Ammon's horn (tissue), 1 donor: ENCODE results near the gene NPHP1.
"Not testable (repeated sequence)": the region's sequence is repeated elsewhere in the genome, so short reads cannot be mapped to it uniquely, and the experiment has no call there.

Experiments used
- DNase-seq: peaks from one replicate; pipeline ENCODE4 v3.0.0-alpha.2; 2016; ENCODE audit warnings: low spot score

NPHP1 gene

DNA sequence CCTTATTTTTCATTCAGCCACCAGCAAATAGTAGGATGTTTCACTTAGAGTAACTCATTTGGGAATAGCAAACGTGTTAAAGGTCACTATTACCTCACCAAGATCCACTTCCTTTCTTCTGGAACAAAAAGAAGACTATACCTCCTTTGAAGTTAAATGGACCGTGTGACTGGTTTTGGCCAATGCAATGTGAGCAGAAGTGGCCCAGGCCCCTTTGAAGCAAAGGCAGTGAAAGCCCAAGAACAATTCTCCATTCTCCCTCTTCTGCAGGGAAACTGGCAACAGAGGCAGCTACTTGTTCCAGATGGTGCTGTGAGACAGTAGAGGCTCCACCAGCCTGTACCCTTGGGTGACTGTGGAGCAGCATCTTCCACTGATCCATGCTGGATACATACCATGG lies 77.9 kb downstream of the NPHP1 start:
- peak; percentile 31 for DNase-seq

DNA sequence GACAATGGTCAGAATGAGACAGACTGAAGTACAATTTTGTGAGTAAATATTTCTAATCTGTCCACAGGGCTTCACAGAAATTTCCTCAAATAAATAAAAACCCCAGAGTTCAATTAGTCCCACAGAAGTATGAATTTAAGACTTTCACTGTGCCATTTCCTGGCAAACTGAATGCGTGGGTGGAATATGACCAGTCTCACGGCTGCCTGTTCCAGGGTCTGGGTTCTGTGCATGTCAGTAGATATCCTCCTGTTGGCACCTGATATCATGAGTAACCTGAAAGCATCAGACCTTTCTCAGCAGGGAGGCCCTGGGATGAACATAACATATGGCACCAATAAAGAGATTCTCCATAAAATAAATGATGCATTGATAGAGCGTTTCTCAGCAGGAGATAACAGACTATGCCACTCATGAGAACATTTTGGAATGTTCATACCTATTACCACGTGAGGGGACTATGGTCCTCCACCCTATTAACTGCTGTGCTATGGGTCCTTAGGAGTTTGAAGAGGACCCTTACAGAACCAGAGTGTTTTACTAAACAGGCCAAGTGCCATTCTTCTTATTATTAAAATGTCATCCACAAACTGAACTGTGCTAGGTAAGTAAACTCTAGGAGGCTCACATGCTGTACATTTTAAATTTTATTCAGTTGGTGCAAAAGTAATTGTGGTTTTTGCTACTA lies 78.6 kb downstream of the NPHP1 start:
- no peak for DNase-seq

DNA sequence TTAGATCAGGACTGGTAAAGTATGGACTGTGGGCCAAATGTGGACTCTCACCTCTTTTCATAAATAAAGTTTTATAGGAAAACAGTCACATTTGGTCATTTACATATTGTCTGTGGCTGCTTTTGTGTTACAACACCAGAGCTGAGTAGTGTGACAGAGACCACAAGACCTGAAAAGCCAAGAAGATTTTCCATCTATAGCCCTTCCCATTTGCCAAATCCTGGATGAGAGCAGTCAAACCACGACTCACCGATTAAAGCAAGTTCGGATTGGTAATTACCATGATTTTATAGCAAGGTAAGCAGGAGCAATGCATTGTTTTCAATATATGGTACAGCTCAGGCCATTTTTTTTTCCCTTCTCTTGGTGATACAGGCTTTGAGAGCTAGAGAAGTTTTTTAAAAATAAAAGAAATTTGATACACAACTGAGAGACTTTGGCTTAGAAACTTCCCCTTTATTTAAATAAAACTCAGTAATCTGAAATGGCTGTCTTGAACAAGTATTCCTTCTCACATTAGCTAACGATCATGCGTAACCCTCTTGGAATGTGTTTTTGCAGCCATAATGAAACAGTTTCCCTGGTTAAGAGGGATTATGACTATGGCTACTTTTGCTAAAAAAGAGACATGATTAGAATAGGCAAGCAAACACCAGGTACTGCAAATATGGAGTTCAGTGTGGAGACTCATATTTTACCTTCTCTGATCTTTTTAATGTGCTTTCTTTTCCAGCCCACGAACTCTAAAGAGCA lies 79.7 kb downstream of the NPHP1 start:
- DNase-seq, result no peak

DNA sequence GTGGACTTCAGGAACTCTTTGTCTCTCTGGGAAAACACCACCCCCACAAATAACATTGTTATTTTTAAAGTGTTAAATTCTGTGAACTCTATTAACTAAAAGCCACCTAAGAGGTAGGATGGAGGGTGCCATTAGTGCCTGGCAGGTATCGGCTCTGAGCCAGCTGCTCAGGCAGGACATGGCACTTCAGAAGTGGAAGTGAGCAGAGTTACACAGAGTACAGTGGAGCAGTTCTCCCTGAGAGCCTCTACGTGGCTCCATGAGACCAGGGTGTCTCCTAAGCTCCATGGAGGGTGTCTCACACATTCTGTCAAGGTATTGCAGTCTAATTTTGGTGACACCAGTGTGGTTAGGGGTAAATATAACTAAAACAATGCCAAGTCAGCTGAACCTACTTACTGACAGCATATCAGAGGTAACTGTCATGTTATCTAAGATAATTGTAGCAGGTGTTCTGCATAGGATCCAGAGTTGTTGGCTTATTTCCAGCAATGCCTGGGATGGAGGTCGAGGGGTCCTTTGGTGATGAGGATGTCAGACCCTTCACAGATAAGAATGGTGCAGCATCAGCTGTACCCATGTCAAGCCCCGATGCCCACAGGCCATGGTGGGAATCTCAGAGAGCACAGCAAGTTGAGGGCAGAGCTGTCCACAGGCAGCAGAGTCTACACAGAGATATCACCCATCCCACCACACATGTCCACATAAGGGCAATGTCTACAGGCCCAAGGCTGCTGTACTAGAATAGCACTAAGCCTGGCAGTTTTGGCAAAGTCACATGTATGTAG lies 80.6 kb downstream of the NPHP1 start:
- DNase-seq, result no peak

DNA sequence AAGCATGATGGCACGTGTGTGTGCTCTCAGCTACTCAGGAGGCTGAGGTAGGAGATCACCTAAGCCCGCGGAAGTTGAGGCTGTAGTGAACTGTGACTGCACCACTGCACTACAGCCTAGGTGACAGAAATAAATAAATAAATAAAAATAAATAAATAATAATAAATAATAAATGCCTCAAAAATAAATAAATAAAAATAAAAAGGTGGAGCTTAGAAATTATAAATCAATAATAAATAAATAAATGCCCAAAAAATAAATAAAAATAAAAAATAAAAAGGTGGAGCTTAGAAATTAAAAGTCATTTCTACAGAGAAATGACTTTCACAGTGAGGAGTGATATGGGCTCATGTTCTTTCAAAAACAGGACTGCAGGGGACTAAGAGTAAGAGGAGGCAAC lies 83.2 kb downstream of the NPHP1 start:
- DNase-seq, result no peak

DNA sequence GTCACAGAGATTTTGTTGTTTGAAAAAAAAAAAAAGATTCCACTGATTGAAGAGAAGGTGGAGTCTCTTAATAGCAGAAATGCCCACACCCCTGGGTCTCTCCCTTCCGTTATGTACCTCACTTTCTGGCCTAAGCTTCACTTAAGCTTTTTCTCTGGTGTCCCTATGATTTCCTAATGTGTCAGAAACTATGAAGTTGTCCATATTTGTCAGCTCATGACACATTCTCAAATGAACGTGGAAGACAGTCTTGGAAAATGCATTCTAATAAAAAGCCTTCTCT lies 83.8 kb downstream of the NPHP1 start:
- no peak for DNase-seq

DNA sequence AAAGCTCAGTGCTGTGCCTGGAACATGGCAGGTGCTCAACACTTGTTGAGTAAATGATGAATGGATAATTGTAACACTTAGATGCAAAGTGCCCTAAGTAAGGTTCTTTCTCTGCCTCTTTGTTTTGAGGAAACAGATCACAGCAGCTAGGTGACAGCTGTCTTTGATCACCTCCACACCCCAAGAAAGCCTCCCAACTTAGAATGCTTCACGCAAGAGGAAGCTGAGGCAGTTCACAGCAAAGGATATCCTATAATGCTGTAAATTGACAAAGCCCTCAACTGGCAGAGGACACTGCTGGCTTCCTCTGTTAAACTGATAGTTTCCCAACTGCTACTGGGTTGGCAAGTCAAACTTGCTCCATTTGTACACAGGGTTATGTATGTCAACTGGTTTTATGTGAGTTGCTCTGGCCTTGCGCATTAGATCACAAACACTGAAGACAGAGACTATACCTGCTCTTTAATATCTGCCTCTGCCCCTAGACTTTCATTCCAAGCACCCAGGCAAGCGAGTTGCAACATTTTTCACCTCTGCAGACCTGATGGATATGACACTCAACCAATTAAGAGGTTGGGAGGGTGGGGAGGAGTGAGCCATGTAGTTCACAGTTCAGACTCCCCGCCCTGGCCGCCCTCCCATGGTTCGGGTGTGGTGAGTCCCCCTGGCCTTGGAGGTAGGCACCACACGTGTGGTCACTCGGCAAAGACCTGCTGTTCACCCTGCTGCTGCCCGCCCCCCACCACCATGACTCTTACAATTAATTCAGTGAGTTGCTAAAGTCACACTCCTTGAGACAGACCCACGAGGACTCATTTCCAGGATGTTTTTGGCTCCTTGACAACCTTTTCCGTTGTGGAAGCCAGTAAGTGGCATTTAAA lies 84.4 kb downstream of the NPHP1 start:
- DNase-seq, result no peak

DNA sequence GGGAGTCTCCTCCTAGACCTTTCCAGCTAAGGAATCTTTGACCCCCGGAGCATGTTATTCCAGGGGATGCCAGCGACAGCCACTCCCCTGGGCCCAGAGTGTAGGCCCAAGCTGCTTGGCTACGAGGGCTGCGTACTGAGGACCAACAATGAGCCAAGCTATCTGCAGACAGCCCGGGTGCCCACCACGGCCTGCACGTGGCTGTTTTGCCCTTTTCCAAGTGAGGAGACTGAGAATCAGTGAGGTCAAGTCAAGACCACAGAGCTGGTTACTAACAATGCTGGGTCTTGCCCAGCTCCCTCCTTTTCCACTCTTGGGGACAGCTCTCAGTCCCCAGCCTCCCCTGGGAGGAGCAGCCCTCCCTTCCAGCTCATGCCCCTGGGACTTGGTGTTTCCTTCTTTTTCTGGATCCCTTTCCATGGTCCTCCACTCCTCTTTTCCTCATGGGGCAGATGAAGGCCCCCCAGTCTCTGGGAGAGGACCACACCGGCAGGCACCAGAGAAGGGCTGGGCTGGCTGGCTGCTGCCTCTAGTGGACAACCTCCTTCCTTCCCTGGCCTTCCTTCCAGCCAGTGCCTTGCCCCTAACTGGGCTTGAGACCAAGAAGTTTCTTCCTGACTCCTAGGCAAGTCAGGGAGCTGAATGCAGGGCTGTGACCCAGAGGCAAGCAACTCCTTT lies 88.6 kb downstream of the NPHP1 start:
- no peak for DNase-seq

DNA sequence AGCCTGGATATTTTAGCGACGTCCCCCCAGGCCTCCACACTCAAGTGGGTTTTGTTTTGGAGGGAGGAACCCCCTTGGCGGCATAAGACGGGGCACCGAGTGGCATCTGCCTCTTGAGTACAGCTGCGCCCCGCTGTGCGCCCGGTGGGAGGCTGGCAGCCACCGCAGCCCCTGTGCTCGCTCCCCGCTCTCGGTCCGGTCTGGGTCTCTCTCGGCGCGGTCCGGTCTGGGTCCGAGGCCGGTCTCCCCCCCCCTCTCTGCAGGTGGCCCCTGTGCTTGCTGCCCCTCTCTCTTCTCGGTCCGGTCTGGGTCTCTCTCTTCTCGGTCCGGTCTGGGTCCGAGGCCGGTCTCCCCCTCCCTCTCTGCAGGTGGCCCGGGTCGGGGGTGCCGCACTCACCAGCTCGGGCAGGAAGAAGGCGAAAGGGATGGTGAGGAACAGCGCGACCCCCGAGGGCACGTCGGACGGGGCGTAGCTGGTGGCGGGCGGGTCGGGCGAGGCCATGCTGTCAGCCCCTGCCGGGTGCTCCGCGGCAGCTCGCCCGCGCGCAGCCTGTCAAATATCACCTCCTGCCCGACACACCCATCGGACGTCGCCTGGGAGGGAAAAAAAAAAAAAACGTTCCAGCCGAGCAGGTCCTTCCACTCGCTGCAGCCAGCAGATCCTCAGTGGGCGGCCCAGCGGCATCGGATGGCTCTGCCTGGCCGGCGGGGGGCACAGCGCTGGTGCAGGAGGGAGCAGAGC lies 89.4 kb downstream of the NPHP1 start, which contains the start of gene MALL:
Gene MALL, minus strand, starts transcription at position 532 of the 742 bp plus-strand sequence. Its CDS starts 30 bp downstream, at position 502.
- no peak for DNase-seq

DNA sequence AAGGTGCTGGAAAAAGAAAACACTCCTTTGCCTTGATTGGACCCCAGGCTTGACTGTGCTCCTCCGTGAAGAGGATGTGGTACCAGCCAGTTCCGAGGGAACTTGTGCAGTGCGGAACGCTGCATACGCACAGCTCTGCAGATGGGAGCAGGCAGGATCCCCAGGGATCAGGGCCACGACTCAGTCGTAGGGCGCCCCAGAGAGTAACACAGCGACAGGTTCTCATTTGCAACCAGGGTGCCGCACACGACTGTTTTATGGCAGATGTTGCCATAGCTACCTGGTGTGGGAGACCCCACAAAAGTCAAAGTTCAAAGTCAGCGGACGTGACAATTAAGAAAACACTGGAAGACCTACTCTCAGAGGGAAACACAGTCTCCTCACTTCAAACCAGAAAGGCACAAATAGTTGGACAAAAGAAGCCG lies 90.0 kb downstream of the NPHP1 start:
- DNase-seq, result no peak

DNA sequence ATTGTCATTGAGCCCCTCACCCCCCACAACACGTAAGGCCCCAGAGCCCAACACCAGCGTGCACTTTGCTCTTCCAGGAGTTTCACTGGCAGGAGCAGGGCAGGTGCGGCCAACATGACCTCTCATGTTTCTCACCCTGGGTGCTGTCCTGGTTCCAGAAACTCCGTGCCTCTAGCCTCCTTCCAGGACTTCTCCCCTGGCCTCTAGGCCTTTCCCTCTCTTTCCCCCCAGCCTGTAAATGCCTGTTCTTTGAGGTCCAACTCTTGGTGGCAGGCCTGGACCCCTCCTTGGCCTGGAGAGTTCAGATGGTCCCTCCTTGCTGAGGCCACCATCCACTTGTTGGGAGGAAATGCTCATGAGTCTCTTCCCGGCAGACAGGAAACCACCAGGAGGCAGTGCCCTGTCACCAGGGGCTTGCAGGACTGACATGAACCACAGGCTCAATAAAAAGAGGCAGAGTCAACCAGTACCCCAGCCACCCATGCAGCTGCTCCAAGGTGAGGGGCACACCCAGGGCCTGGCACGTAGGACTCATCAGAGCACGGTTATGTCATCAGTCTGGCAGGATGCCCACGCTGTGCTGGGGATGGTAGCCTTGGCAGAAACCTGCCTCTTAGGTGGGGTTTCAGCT lies 90.7 kb downstream of the NPHP1 start:
- DNase-seq, result no peak

DNA sequence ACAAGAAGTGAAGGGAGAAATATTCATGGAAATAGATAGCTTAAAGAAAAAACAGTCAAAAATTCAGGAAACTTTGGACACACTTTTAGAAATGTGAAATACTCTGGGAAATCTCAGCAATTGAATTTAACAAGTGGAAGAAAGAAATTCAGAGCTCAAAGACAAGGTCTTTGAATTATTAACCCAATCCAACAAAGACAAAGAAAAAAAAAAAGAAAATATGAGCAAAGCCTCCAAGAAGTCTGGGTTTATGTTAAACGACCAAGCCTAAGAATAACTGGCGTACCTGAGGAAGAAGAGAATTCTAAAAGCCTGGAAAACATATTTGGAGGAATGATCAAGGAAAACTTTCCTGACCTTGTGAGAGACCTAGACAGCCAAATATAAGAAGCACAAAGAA lies 96.5 kb downstream of the NPHP1 start:
- DNase-seq, result not testable (repeated sequence)

DNA sequence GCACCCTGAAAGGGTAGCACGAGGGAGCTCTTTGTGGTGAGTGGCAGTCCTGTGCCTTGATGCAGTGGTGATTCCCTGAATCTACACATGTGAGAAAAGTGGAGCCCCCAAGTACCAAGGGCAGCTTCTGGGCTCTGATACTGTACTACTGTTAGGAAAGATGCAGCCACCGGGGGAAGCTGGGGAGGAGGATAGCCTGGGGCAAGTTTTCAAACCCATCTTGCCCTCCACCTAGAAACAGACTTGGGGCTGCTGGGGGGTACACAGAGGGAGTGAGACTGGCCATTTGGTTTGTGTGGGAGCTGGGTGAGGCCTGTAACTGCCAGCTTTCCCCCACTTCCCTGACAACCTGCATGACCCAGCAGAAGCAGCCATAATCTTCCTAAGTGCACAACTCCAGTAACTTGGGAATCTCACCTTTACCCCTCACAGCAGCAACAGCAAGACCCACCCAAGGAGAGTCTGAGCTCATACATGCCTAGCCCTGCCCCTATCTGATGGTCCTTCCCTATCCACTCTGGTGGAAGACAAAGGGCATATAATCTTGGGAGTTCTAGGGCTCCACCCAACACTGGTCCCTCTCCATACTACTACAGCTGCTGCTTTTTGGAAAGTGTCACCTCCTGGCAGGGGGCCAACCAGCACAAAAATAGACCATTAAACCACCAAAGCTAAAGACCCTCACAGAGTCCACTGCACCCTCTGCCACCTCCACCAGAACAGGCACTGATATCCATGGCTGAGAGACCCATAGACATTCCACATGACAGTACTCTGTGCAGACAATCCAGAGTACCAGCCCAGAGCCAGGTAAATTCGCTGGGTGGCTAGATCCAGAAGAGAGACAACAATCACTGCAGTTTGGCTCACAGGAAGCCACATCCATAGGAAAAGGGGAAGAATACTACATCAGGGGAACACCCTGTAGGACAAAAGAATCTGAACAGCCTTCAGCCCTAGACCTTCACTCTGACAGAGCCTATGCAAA lies 97.4 kb downstream of the NPHP1 start:
- DNase-seq, result no peak

DNA sequence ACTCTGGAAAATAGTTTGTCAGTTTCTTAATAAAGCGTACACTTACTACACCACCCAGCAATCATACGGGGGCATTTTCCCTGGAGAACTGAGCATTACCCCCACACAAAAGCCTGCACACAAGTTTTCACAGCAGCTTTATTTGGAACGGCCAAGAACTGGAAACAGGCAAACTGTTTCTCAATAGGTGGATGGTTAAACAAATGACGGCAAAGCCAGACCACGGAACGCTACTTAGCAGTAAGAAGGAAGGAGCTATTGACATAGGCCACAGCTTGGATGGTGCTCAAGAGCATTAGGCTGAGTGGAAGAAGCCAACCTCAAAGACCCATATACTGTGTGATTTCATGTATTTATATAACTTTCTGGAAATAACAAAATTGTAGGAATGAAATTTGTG lies 98.2 kb downstream of the NPHP1 start:
- DNase-seq, result no peak

DNA sequence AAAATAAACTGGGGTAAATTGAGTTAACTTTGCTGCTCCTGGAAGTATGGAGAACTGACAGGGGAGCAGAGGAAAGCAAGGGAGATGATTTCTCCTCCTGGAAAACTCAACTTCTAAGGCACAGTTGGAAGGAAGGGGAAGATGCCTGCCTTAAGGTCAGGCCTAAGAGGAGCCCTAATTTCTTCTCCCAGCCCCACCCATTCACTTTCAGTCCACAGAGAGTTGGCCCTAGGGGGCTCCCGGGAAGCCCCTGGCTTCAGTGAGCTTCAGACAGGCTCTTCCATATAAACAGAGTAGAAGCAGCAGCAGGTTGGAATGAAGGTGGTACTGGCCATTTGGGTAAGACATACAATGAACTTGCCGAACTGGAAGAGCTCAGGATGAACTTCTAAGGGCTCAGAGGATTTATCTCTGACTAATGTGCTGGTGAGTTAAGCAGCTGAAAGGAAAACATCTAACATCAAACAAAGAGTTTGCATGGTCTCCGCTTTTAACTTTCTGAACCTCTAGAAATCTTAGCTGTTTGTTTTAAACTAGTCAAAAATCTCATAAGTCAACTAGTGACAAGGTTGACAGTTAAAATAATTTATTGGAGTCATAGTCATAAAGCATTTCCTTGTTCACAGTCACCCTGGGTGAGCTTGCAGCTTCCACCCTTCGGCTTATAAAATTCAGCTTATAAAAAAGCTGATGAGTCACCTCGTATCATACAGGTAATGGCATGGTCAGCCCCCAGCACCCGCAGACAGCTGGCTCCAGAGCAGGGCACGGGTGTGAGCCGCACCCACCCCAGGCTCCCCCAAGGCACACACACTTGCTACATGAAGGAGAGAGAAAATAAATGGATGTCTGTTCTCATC lies 99.0 kb downstream of the NPHP1 start:
- no peak for DNase-seq

DNA sequence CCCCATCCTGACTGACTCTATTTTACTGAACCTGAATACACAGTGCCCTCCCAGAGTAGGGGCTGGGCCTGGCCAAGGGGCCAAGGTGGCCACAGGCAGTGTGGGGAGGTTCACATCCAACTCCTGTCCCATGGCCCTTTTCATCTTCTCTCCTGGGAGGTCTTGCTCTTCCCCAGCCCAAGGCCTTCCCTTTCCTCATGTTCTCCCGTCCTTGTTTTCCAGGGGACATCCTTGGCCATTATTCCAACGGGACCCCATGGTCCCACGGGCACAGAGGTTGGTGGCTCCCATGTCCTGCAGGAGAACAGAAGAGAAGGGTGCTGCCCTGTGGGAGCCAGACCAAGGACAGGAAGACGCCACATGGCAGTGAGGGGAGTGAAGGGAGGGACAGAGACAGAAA lies 99.6 kb downstream of the NPHP1 start:
- DNase-seq, result no peak

DNA sequence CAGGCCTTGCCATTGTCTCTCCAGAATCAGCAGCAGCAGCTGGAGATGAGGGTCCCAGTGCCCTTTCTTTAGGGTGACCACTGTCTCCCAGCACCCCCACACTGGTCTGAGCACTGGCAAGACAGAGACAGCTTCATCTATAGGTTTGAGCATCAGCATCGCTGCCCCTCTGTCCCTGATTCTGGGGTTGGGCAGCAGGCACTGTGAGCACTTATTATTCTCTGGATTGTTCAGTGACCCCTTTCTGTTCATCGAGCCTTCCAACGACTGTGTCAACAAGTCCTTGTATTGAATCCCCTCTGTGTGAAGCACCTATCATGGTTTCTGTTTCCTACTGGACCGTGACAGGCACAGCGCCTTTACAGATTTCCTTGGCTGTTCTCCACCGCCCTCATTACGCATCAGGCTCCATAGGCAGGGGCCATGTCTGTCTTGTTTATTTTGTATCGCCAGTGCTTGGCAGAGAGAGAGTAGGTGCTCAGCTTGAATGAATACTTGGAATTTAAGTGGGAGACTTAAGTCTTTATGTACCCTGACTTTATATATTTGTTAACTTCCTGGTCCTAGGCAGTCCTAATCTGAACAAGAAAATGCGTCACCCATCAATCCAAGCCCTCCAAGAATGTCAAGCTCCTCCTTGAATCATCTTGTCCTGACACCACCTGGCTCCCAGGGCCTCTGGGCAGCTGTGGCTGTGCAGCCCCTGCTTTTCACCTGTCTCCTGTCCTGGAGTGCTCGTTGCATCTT lies 100.6 kb downstream of the NPHP1 start:
- DNase-seq, result no peak
